IMR-90 (cell line): Measurements from ENCODE around the gene SLC4A5. TPM values are rescaled to one million over a fixed set of nuclear protein-coding genes. Genes with fewer than 3 reads are reported as not detected.

Source experiments
- ATAC-seq: fragments of 200-7000 bp; cut with Tn5 transposase; 2 replicates; pipeline ENCODE4 v1.9.1; 2020; ENCODE audit warnings: low read depth, mild to moderate bottlenecking, moderate library complexity
- BruUV-seq: library from RNA; stranded (reverse); fragments of 400-500 nt; replicated peaks from 2 replicates; lab custom pipeline; 2021; lab: Mats Ljungman, UMichigan
- CTCF ChIA-PET: fragments of 300-600 bp; formaldehyde crosslinking; extraction: SDS; loops from one replicate; lab custom pipeline; 2021; ENCODE audit warnings: antibody characterized with exemption; lab: Yijun Ruan, JAX
- POLR2A ChIA-PET: fragments of 300-600 bp; sonication (Branson Sonifier 250); formaldehyde crosslinking; loops from one replicate; lab custom pipeline; 2022; ENCODE audit warnings: antibody characterized with exemption; ENCODE audit not compliant: unreplicated experiment; lab: Charles Lee
- DNase-seq: peaks from one replicate; pipeline ENCODE4 v3.0.0; 2013
- H2AFZ ChIP-seq: replicated peaks from 2 replicates; pipeline ENCODE3; 2013; ENCODE audit warnings: low read length, mild to moderate bottlenecking; ENCODE audit not compliant: poor library complexity
- H2AK5ac ChIP-seq: 2 replicates; pipeline ENCODE4 v1.6.1; 2013; ENCODE audit warnings: low read depth, low read length, inconsistent platforms
- H2AK9ac ChIP-seq: replicated peaks from 2 replicates; pipeline ENCODE3; 2013; ENCODE audit warnings: mild to moderate bottlenecking, low read depth, low read length, moderate library complexity; ENCODE audit not compliant: poor library complexity
- H2BK120ac ChIP-seq: 2 replicates; pipeline ENCODE4 v1.6.1; 2013; ENCODE audit warnings: low read depth, low read length, inconsistent platforms
- H2BK15ac ChIP-seq: 3 replicates; pipeline ENCODE4 v1.6.1; 2013; ENCODE audit warnings: low read depth, low read length, inconsistent platforms
- H2BK20ac ChIP-seq: 2 replicates; pipeline ENCODE4 v1.6.1; 2013; ENCODE audit warnings: low read depth, mild to moderate bottlenecking, inconsistent platforms, low read length, moderate library complexity
- H2BK5ac ChIP-seq: 2 replicates; pipeline ENCODE4 v1.6.1; 2013; ENCODE audit warnings: mild to moderate bottlenecking, low read depth, low read length, inconsistent platforms; ENCODE audit not compliant: poor library complexity, severe bottlenecking
- H3K14ac ChIP-seq: replicated peaks from 2 replicates; pipeline ENCODE4 v1.6.1; 2013; ENCODE audit warnings: low read depth, low read length, inconsistent platforms
- H3K18ac ChIP-seq: 2 replicates; pipeline ENCODE4 v1.6.1; 2013; ENCODE audit warnings: low read depth, low read length, control low read depth
- H3K23ac ChIP-seq: 2 replicates; pipeline ENCODE4 v1.6.1; 2013; ENCODE audit warnings: low read depth, low read length, inconsistent platforms
- H3K27ac ChIP-seq: 2 replicates; pipeline ENCODE4 v1.5.1; 2013; ENCODE audit warnings: mild to moderate bottlenecking, control low read depth, low read length; ENCODE audit not compliant: insufficient read depth
- H3K27me3 ChIP-seq: 2 replicates; pipeline ENCODE4 v1.6.1; 2013; ENCODE audit warnings: low read length; ENCODE audit not compliant: control insufficient read depth, insufficient read depth
- H3K36me3 ChIP-seq: 2 replicates; pipeline ENCODE4 v1.6.1; 2013; ENCODE audit warnings: low read length, mixed read lengths; ENCODE audit not compliant: control insufficient read depth, insufficient read depth
- H3K4ac ChIP-seq: 2 replicates; pipeline ENCODE4 v1.6.1; 2013; ENCODE audit warnings: low read depth, low read length, inconsistent platforms
- H3K4me1 ChIP-seq: 2 replicates; pipeline ENCODE4 v1.6.1; 2013; ENCODE audit warnings: low read length, mixed read lengths; ENCODE audit not compliant: control insufficient read depth, insufficient read depth
- H3K4me2 ChIP-seq: 2 replicates; pipeline ENCODE4 v1.6.1; 2013; ENCODE audit warnings: low read depth, mild to moderate bottlenecking, control low read depth, low read length, moderate library complexity
- H3K4me3 ChIP-seq: 2 replicates; pipeline ENCODE4 v1.5.1; 2013; ENCODE audit warnings: low read depth, mild to moderate bottlenecking, control low read depth, low read length, moderate library complexity; ENCODE audit not compliant: insufficient read depth
- H3K56ac ChIP-seq: 2 replicates; pipeline ENCODE4 v1.6.1; 2013; ENCODE audit warnings: low read length, inconsistent platforms; ENCODE audit not compliant: insufficient read depth; ENCODE audit errors: extremely low read depth
- H3K79me1 ChIP-seq, 2 experiments: 2 replicates each; pipeline ENCODE4 v1.6.1; 2013; ENCODE audit warnings: low read length in 2 of 2, inconsistent platforms in 1 of 2, low read depth in 1 of 2
- H3K9ac ChIP-seq: 2 replicates; pipeline ENCODE4 v1.6.1; 2013; ENCODE audit warnings: low read depth, low read length, control low read depth
- H3K9me1 ChIP-seq: 2 replicates; pipeline ENCODE4 v1.6.1; 2013; ENCODE audit warnings: low read length, inconsistent platforms; ENCODE audit not compliant: insufficient read depth
- H3K9me3 ChIP-seq: 2 replicates; pipeline ENCODE4 v1.6.1; 2013; ENCODE audit warnings: low read length; ENCODE audit not compliant: control insufficient read depth, insufficient read depth
- H4K20me1 ChIP-seq: 2 replicates; pipeline ENCODE4 v1.6.1; 2013; ENCODE audit warnings: low read length, inconsistent platforms; ENCODE audit not compliant: insufficient read depth
- H4K5ac ChIP-seq: 2 replicates; pipeline ENCODE4 v1.6.1; 2013; ENCODE audit warnings: mild to moderate bottlenecking, low read depth, low read length, control low read depth
- H4K8ac ChIP-seq, 2 experiments: 2 replicates each; pipeline ENCODE4 v1.6.1; 2013; ENCODE audit warnings: low read depth in 2 of 2, low read length in 2 of 2, control low read depth in 1 of 2, inconsistent platforms in 1 of 2
- H4K91ac ChIP-seq: 2 replicates; pipeline ENCODE4 v1.6.1; 2013; ENCODE audit warnings: low read depth, low read length, inconsistent platforms; ENCODE audit not compliant: insufficient read depth
- CEBPB ChIP-seq: IDR thresholded peaks from 2 replicates; pipeline ENCODE4 v1.6.1; 2012; ENCODE audit warnings: low read depth, low read length, improper control_type of control experiment
- CHD1 ChIP-seq: IDR thresholded peaks from 2 replicates; pipeline ENCODE4 v1.6.1; 2012; ENCODE audit warnings: low read depth, low read length, improper control_type of control experiment
- FOS ChIP-seq: fragments of 150-350 bp; IDR thresholded peaks from 2 replicates; pipeline ENCODE4 v1.6.1; 2016; ENCODE audit warnings: low read depth, low read length
- MAFK ChIP-seq: IDR thresholded peaks from 2 replicates; pipeline ENCODE4 v1.6.1; 2012; ENCODE audit warnings: low read depth, low read length, improper control_type of control experiment
- MAZ ChIP-seq: IDR thresholded peaks from 2 replicates; pipeline ENCODE4 v1.6.1; 2012; ENCODE audit warnings: low read depth, mild to moderate bottlenecking, low read length, improper control_type of control experiment, moderate library complexity, borderline replicate concordance
- MXI1 ChIP-seq: IDR thresholded peaks from 2 replicates; pipeline ENCODE4 v1.6.1; 2012; ENCODE audit warnings: low read depth, mild to moderate bottlenecking, low read length, moderate library complexity, borderline replicate concordance
- NFE2L2 ChIP-seq: fragments of 150-350 bp; IDR thresholded peaks from 2 replicates; pipeline ENCODE4 v1.6.1; 2016; ENCODE audit warnings: low read depth, mild to moderate bottlenecking, low read length
- RAD21 ChIP-seq: IDR thresholded peaks from 2 replicates; pipeline ENCODE4 v1.6.1; 2012; ENCODE audit warnings: low read length, improper control_type of control experiment
- RFX5 ChIP-seq: IDR thresholded peaks from 2 replicates; pipeline ENCODE4 v1.8.0; 2012; ENCODE audit warnings: low read depth, mild to moderate bottlenecking, low read length, moderate library complexity
- SMC3 ChIP-seq: fragments of 150-350 bp; IDR thresholded peaks from 2 replicates; pipeline ENCODE4 v1.6.1; 2016; ENCODE audit warnings: low read depth, mild to moderate bottlenecking, antibody characterized with exemption, low read length, moderate library complexity
- WGBS, 2 experiments: methylation state at CpG; one replicate each; pipeline versions ENCODE4 v1.1.5 to v1.1.7; 2013; ENCODE audit warnings: missing lambda C conversion rate in 2 of 2; ENCODE audit not compliant: insufficient read length in 1 of 2; ENCODE audit errors: extremely low coverage in 2 of 2; 5-methylcytosine and 5-hydroxymethylcytosine counted together
- dilution Hi-C: fragments of 300-500 bp; cut with HindIII; formaldehyde crosslinking; loops from one replicate; pipeline ENCODE4 v1.14.3; 2018; ENCODE audit warnings: low sequenced_read_pairs; ENCODE audit not compliant: unreplicated experiment
- in situ Hi-C: fragments of 300-500 bp; cut with MboI; formaldehyde crosslinking; loops from 3 replicates; pipeline ENCODE4 v1.14.3; 2019; ENCODE audit warnings: low sequenced_read_pairs, inconsistent platforms, mixed read lengths
- intact Hi-C: fragments of 100-400 bp; cut with micrococcal nuclease; formaldehyde crosslinking; loops from 2 replicates; pipeline ENCODE4 v1.10.0; 2022
- polyA plus RNA-seq, 3 experiments: library from polyadenylated mRNA; depleted of rRNA; stranded (reverse); fragments of >200 nt; gene quantifications; 2 replicates each; pipeline ENCODE4 v1.2.3, GENCODE V29; 2012; ENCODE audit warnings: low replicate concordance in 1 of 3
- total RNA-seq: library from RNA; depleted of rRNA; stranded (reverse); fragments of >200 nt; gene quantifications from 2 replicates; pipeline ENCODE4 v1.2.3, GENCODE V29; 2012
- TF ChIP-seq, protein P1 (sequence below): fragments of 150-350 bp; IDR thresholded peaks from 2 replicates; pipeline ENCODE4 v1.6.1; 2016; ENCODE audit warnings: low read depth, mild to moderate bottlenecking, low read length, moderate library complexity, borderline replicate concordance
- TF ChIP-seq, protein P2 (sequence below): conservative IDR thresholded peaks from 2 replicates; pipeline ENCODE4 v1.5.1; 2012; ENCODE audit warnings: mild to moderate bottlenecking, low read depth, low read length, improper control_type of control experiment
- TF ChIP-seq, protein P3 (sequence below): fragments of 150-350 bp; IDR thresholded peaks from 2 replicates; pipeline ENCODE4 v1.6.1; 2017; ENCODE audit warnings: mild to moderate bottlenecking, antibody characterized with exemption, low read length, low read depth

The SLC4A5 gene
- total and polyA plus RNA-seq, 2 of the 4 experiments (the other 2 are of a cell fraction) = 0.18 to 0.22 TPM

DNA sequence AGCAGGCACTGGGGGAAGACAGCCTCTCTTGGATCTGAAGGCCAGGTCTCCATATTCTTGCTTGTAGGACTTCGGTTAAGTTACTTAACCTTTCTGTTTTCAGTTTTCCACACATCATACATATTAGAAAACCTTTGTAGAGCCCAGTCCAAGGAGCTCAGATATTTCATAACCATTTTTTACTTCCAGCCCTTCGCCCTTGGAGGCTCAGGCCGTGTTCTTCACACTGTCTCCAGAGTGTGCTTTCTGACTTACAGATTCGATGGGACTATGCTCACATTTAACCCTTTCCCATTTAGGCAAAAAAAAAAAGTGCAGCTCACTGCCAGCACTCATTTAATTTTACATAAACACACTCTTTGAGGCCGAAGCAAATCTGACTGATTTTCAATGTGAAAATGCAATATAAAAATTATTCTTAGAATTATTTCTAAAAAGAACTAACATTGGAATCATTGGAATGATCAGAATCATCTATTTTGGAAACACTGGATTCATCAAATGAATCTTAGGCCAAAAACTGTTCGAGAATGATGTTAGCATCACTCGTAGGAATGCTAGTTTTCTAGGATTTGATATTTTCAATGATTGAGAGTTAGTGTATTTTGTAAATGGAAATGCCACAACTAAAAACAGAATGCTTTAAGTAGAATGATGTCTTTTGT, 89.8 kb downstream of the SLC4A5 start (continued):
- no peak for TF ChIP-seq RFX5

DNA sequence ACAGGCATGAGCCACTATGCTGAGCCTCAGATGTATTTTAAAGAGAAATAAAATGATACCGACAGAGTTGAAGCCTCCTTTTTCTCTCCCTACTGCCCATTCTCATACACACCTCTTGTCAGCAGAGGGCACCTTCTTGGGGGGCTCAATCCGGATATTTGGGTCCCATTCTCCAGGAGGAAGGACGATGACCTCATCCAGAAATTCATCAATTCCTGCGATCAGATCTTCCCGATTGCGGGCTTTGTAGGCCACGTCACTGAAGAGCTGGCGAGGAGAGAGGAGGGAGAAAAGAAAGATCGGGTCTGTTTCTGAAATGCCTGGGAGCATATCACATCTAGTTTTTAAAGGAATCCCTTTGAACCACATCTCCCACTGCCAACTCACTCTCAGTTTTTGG, 90.4 kb downstream of the SLC4A5 start:
- H2BK120ac ChIP-seq = no peak overlapping the region
- no peak overlapping the region for H3K56ac ChIP-seq
- no peaks in the 10 kb centered on the region for H3K36me3 ChIP-seq
- H4K91ac ChIP-seq = no peak overlapping the region
- no peaks in the 10 kb centered on the region for H3K9me3 ChIP-seq
- no peak overlapping the region for H2BK5ac ChIP-seq
- no peak overlapping the region for H3K9ac ChIP-seq
- H2BK15ac ChIP-seq = no peak overlapping the region
- H4K20me1 ChIP-seq = no peaks in the 10 kb centered on the region
- no peak overlapping the region for H3K14ac ChIP-seq
- dilution Hi-C loops (no loop called here), intact Hi-C loops (loop anchor here (5.0 kb wide), 1 partner anchor 324 kb away; no protein-coding TSS in a partner anchor), in situ Hi-C loops (loop anchor here (5.0 kb wide), 1 partner anchor 84 kb away; no protein-coding TSS in a partner anchor)
- H3K27me3 ChIP-seq = peaks cover 38% of the 10 kb centered on the region; the same call in 1 of the 2 replicates
- H2BK20ac ChIP-seq = no peak overlapping the region
- H3K4ac ChIP-seq = no peak overlapping the region
- no peak overlapping the region for H4K8ac ChIP-seq
- POLR2A ChIA-PET = no interaction called here
- no peak for ATAC-seq
- no peak overlapping the region for H4K5ac ChIP-seq
- no TSS peak for BruUV-seq
- no peaks in the 10 kb centered on the region for H3K4me1 ChIP-seq
- no peak overlapping the region for H3K23ac ChIP-seq
- DNase-seq = no peak
- H3K4me3 ChIP-seq = no peak overlapping the region
- H2AK5ac ChIP-seq = no peak overlapping the region
- H3K27ac ChIP-seq = no peak overlapping the region
- no CpG with 5 or more reads among the region's 9 CpGs for WGBS, 2 experiments
- no peak overlapping the region for H3K18ac ChIP-seq
- no peaks in the 10 kb centered on the region for H3K9me1 ChIP-seq
- H2AK9ac ChIP-seq = no peak overlapping the region
- no peak overlapping the region for H3K4me2 ChIP-seq
- CTCF ChIA-PET = no interaction called here
- H3K79me1 ChIP-seq = no peaks in the 10 kb centered on the region
- no peak overlapping the region for H2AFZ ChIP-seq
- no peak for TF ChIP-seq MAZ
- no peak for TF ChIP-seq NFE2L2
- TF ChIP-seq MAFK = no peak
- TF ChIP-seq, protein P1, sequence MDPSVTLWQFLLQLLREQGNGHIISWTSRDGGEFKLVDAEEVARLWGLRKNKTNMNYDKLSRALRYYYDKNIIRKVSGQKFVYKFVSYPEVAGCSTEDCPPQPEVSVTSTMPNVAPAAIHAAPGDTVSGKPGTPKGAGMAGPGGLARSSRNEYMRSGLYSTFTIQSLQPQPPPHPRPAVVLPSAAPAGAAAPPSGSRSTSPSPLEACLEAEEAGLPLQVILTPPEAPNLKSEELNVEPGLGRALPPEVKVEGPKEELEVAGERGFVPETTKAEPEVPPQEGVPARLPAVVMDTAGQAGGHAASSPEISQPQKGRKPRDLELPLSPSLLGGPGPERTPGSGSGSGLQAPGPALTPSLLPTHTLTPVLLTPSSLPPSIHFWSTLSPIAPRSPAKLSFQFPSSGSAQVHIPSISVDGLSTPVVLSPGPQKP = no peak
- TF ChIP-seq FOS = no peak
- TF ChIP-seq CEBPB = no peak
- TF ChIP-seq RFX5 = no peak
- no peak for TF ChIP-seq RAD21
- TF ChIP-seq, protein P2, sequence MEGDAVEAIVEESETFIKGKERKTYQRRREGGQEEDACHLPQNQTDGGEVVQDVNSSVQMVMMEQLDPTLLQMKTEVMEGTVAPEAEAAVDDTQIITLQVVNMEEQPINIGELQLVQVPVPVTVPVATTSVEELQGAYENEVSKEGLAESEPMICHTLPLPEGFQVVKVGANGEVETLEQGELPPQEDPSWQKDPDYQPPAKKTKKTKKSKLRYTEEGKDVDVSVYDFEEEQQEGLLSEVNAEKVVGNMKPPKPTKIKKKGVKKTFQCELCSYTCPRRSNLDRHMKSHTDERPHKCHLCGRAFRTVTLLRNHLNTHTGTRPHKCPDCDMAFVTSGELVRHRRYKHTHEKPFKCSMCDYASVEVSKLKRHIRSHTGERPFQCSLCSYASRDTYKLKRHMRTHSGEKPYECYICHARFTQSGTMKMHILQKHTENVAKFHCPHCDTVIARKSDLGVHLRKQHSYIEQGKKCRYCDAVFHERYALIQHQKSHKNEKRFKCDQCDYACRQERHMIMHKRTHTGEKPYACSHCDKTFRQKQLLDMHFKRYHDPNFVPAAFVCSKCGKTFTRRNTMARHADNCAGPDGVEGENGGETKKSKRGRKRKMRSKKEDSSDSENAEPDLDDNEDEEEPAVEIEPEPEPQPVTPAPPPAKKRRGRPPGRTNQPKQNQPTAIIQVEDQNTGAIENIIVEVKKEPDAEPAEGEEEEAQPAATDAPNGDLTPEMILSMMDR = no peak
- no peak for TF ChIP-seq CHD1
- no peak for TF ChIP-seq SMC3
- no peak for TF ChIP-seq MXI1
- TF ChIP-seq, protein P3, sequence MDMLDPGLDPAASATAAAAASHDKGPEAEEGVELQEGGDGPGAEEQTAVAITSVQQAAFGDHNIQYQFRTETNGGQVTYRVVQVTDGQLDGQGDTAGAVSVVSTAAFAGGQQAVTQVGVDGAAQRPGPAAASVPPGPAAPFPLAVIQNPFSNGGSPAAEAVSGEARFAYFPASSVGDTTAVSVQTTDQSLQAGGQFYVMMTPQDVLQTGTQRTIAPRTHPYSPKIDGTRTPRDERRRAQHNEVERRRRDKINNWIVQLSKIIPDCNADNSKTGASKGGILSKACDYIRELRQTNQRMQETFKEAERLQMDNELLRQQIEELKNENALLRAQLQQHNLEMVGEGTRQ = no peak
